Type B pancreatic cell (in vitro differentiated cells): Measurements from ENCODE around the gene AUP1. TPM values are rescaled to one million over a fixed set of nuclear protein-coding genes. Genes with fewer than 3 reads are reported as not detected.

Experiments used
- DNase-seq: peaks from one replicate; pipeline ENCODE4 v3.0.0; 2021; ENCODE audit warnings: mixed read lengths; ENCODE audit not compliant: unreplicated experiment; ENCODE audit errors: extremely low spot score
- H3K27ac Mint-ChIP-seq: 2 replicates; pipeline ENCODE4 v1.8.0; 2021; ENCODE audit warnings: mild to moderate bottlenecking, mixed read lengths
- H3K27me3 Mint-ChIP-seq: 2 replicates; pipeline ENCODE4 v1.8.0; 2021; ENCODE audit warnings: mixed read lengths
- H3K36me3 Mint-ChIP-seq: 2 replicates; pipeline ENCODE4 v1.8.0; 2021; ENCODE audit warnings: mixed read lengths
- H3K4me1 Mint-ChIP-seq: one replicate; pipeline ENCODE4 v1.8.0; 2021; ENCODE audit warnings: mixed read lengths; ENCODE audit not compliant: unreplicated experiment
- H3K4me3 Mint-ChIP-seq: 2 replicates; pipeline ENCODE4 v1.8.0; 2021; ENCODE audit warnings: mild to moderate bottlenecking, mixed read lengths
- H3K9me3 Mint-ChIP-seq: 2 replicates; pipeline ENCODE4 v1.8.0; 2021; ENCODE audit warnings: mixed read lengths
- CTCF ChIP-seq: fragments of 200-600 bp; sonication (generic); conservative IDR thresholded peaks from 2 replicates; pipeline ENCODE4 v1.5.0; 2021; ENCODE audit warnings: antibody characterized with exemption, mild to moderate bottlenecking
- total RNA-seq: library from RNA; stranded (reverse); gene quantifications from 2 replicates; pipeline ENCODE4 v1.2.1, GENCODE V29; 2021; ENCODE audit warnings: low replicate concordance

Gene AUP1
- total RNA-seq, 1 donor from 2014 or later = 122 TPM

GRCh38 chr2:74501335-74502071 lies 28.0 kb downstream of the AUP1 start:
- no peak for DNase-seq
- H3K27me3 Mint-ChIP-seq = peaks cover 87% of the 10 kb centered on the region
- peak overlapping the region; percentile 54 for H3K27ac Mint-ChIP-seq
- no peaks in the 10 kb centered on the region for H3K9me3 Mint-ChIP-seq
- peaks cover 41% of the 10 kb centered on the region for H3K4me1 Mint-ChIP-seq
- no peak for TF ChIP-seq CTCF
- peak overlapping the region; percentile 86 for H3K4me3 Mint-ChIP-seq
- H3K36me3 Mint-ChIP-seq = peaks cover 18% of the 10 kb centered on the region

DNA sequence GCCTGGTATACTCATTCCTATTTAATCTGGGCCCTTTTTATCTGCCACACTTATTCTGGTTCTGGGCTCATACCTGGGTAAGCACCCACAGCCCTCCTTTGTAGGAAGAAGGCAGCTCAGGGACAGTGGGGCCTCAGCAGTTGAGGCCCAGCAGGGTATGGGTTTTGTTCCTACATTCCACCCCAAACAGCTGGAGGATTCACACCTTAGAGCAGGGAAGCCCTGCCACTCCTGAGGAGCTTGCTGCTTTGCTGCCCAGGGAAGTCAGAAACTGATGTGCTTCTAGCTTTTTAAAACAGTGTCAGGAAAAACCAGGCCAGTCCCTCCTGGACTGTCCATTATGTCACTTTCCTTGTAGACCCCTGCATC lies 28.9 kb downstream of the AUP1 start:
- Mint-ChIP-seq H3K36me3 (peaks cover 21% of the 10 kb centered on the region), H3K4me1 (peaks cover 40% of the 10 kb centered on the region), H3K27me3 (peaks cover 95% of the 10 kb centered on the region), H3K9me3 (no peaks in the 10 kb centered on the region), H3K4me3 (peak overlapping the region; percentile 73), H3K27ac (no peak overlapping the region)
- no peak for TF ChIP-seq CTCF
- DNase-seq = no peak

GRCh38 chr2:74499940-74500577 lies 29.4 kb downstream of the AUP1 start:
- DNase-seq = no peak
- Mint-ChIP-seq H3K36me3 (peaks cover 16% of the 10 kb centered on the region), H3K27ac (no peak overlapping the region), H3K4me3 (peak overlapping the region; percentile 73), H3K9me3 (no peaks in the 10 kb centered on the region), H3K4me1 (peaks cover 37% of the 10 kb centered on the region), H3K27me3 (peaks cover 94% of the 10 kb centered on the region)
- TF ChIP-seq CTCF = no peak

DNA sequence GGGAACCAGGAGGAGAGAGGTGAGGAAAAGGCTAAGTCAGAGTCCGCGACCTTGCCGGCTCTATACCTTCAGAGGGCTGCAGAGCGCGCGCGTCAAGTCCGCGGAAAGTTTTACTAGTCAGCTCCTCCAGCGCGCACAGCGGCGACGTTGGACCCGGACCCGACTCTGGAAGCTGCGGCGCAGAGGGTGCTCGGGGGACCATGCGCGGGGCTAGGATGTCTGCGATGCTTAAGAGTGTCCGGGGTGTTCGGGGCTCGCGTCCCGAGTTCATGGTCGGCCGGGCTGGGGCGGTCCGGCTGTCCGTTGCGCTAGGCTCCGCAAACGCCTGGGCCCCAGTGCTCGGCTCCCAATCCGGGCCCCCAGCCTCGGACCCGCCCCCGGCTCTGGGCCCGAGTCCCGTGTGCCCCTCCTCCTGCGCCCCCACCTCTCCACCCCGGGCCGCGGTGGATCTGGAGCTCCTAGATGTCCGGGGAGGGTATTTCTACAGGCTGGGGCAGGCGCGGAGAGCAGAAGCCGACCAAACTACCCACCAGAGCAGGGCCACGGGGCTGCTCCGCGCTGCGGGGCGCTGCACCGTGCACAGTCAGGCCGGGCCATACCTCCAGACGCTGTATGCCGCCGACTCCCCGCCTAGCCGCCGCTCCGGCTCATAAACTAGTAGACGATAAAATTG lies 30.1 kb downstream of the AUP1 start, which contains the start of gene LBX2:
TSS of gene LBX2 (minus strand) at position 337 of the 673 bp plus-strand sequence. CDS start at position 271, 66 bp downstream.
- no peak for TF ChIP-seq CTCF

DNA sequence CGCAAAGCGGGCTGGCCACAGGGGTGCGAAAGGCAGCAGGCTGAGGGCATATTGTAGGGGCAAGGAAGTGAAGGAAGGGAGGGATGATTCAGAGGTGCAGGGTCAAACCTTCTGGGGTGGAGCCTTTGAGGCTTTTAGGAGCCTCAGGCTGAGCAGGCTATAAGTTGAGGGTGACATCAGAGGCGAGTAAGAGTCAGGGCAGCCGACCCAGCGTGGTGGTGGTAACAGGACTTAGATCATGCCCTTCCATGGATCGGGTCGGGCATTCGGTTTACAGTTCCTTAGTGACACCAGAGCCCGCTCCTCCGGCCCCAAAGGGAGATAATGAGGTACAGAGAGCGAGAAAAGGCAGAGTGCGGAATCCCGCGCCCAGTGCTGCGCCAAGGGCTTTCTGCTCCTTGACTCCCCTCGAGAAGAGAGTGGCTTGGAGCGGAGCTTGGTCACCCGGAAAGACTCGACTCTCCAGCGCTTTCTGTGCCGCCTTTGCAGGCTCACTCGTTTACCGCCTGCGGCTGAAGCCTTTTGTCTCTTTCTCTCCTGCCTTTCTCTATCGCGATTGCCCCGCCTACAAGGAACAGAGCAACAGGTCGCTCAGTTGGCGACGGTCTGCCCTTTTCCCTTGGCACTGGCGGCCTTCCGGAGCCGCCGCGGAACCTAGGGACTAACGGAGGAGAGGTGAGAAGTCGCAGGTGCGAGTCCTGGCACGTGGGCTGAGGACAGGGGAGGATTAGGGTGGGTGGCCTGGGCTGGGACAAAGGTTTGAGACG lies 30.8 kb downstream of the AUP1 start:
- TF ChIP-seq CTCF = no peak
- Mint-ChIP-seq H3K36me3 (peaks cover 5% of the 10 kb centered on the region), H3K4me1 (peaks cover 32% of the 10 kb centered on the region), H3K27me3 (peaks cover 80% of the 10 kb centered on the region), H3K4me3 (peak overlapping the region; percentile 92), H3K27ac (peak overlapping the region; percentile 73), H3K9me3 (no peaks in the 10 kb centered on the region)
- DNase-seq = no peak

More for the DNA sequence above, 30.1 kb downstream of the AUP1 start, which contains the start of gene LBX2:
- peaks cover 87% of the 10 kb centered on the region for H3K27me3 Mint-ChIP-seq
- no peak for DNase-seq
- peaks cover 10% of the 10 kb centered on the region for H3K36me3 Mint-ChIP-seq
- peak within 1 kb of the TSS; percentile 92 for H3K4me3 Mint-ChIP-seq
- H3K27ac Mint-ChIP-seq = peak within 1 kb of the TSS; percentile 73
- H3K4me1 Mint-ChIP-seq = peaks cover 32% of the 10 kb centered on the region
- no peaks in the 10 kb centered on the region for H3K9me3 Mint-ChIP-seq
